Smooth muscle cell (in vitro differentiated cells): Measurements from ENCODE around the gene PRAMEF5. TPM values are rescaled to one million over a fixed set of nuclear protein-coding genes. Genes with fewer than 3 reads are reported as not detected.
"Not testable (repeated sequence)": the region's sequence is repeated elsewhere in the genome, so short reads cannot be mapped to it uniquely, and the experiment has no call there.

Source experiments
- DNase-seq: peaks from one replicate; lab custom pipeline; 2025; ENCODE audit not compliant: unreplicated experiment; lab: John Stamatoyannopoulos, UW
- H2AFZ ChIP-seq: fragments of 200-600 bp; sonication (generic); 2 replicates; pipeline ENCODE4 v1.6.0; 2016; ENCODE audit warnings: antibody characterized with exemption, low read depth, mild to moderate bottlenecking
- H3F3A ChIP-seq: fragments of 200-600 bp; sonication (generic); 2 replicates; pipeline ENCODE4 v1.6.0; 2017; ENCODE audit warnings: antibody characterized with exemption, low read depth
- H3K27ac ChIP-seq: fragments of 200-600 bp; sonication (generic); 2 replicates; pipeline ENCODE4 v1.5.1; 2016; ENCODE audit warnings: low read depth, mild to moderate bottlenecking
- H3K27me3 ChIP-seq: fragments of 200-600 bp; sonication (generic); 2 replicates; pipeline ENCODE4 v1.6.1; 2016; ENCODE audit warnings: low read depth, mild to moderate bottlenecking
- H3K36me3 ChIP-seq: fragments of 200-600 bp; sonication (generic); 2 replicates; pipeline ENCODE4 v1.5.1; 2016; ENCODE audit warnings: low read depth
- H3K4me1 ChIP-seq: fragments of 200-600 bp; sonication (generic); 2 replicates; pipeline ENCODE4 v1.5.1; 2016; ENCODE audit warnings: low read depth
- H3K4me2 ChIP-seq: fragments of 200-600 bp; sonication (generic); 2 replicates; pipeline ENCODE4 v1.6.0; 2016; ENCODE audit warnings: mild to moderate bottlenecking
- H3K4me3 ChIP-seq: fragments of 200-600 bp; sonication (generic); 2 replicates; pipeline ENCODE4 v1.5.1; 2016; ENCODE audit warnings: mild to moderate bottlenecking
- H3K79me2 ChIP-seq: fragments of 200-600 bp; sonication (generic); 2 replicates; pipeline ENCODE4 v1.6.0; 2016; ENCODE audit warnings: low read depth, mild to moderate bottlenecking
- H3K9ac ChIP-seq: fragments of 200-600 bp; sonication (generic); 2 replicates; pipeline ENCODE4 v1.6.0; 2016; ENCODE audit warnings: low read depth
- H3K9me3 ChIP-seq: fragments of 200-600 bp; sonication (generic); replicated peaks from 2 replicates; pipeline ENCODE4 v1.5.1; 2016; ENCODE audit warnings: low read depth
- H4K20me1 ChIP-seq: fragments of 200-600 bp; sonication (generic); 2 replicates; pipeline ENCODE4 v1.6.0; 2016; ENCODE audit warnings: low read depth
- WGBS: methylation state at CpG from one replicate; pipeline ENCODE4 v1.1.7; 2016; ENCODE audit warnings: low lambda C conversion rate; 5-methylcytosine and 5-hydroxymethylcytosine counted together
- polyA plus RNA-seq: library from polyadenylated mRNA; unstranded; fragments of >200 nt; fragmentation: Nextera tagmentation; extraction: Ambion mirVana; gene quantifications from 2 replicates; pipeline ENCODE4 v1.2.1, GENCODE V29; 2016
- total RNA-seq: library from RNA; depleted of rRNA; stranded (reverse); fragments of >200 nt; gene quantifications from 2 replicates; pipeline ENCODE4 v1.2.3, GENCODE V29; 2014
- TF ChIP-seq, protein P1 (sequence below): fragments of 200-600 bp; sonication (generic); IDR thresholded peaks from 2 replicates; pipeline ENCODE4 v1.5.1; 2017; ENCODE audit warnings: borderline replicate concordance, mild to moderate bottlenecking, antibody characterized with exemption; ENCODE audit not compliant: insufficient read depth, poor library complexity, severe bottlenecking

The PRAMEF5 gene
- total and polyA plus RNA-seq, 2 experiments from 2014 or later, result not detected

DNA sequence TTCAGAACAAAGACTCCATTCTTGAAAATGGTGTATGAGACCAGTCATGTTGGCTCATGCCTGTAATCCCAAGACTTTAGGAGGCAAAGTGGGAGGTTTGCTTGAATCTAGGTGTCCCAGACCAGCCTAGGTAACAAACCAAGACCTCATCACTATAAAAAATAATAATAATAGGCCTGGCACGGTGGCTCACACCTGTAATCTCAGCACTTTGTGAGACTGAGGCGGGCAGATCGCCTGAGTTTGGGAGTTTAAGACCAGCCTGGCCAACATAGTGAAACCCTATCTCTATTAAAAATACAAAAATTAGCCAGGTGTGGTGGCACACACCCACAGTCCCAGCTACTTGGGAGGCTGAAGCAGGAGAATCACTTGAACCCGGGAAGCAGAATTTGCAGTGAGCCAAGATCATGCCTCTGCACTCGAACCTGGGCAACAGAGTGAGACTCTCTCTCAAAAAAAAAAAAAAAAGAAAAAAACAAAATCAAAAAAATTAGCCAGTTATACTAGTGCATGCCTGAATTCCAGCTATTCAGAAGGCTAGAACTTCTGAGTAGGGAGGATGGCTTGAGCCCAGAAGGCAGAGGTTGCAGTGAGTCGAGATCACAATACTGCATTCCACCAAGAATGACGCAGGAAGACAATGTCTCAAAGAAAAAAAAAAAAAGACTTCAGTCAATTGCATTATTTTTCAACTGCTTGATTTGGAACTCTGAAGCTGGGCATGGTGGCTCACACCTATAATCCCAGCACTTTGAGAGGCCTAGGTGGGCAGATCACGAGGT is 26.5 kb upstream of the PRAMEF5 start:
- WGBS, result 68% methylated on average over 8 of the region's 8 CpGs
- DNase-seq, H3K27ac ChIP-seq, H3K4me1 ChIP-seq, H3K27me3 ChIP-seq, H3F3A ChIP-seq, H4K20me1 ChIP-seq, H3K36me3 ChIP-seq, H3K4me3 ChIP-seq, H3K9ac ChIP-seq, H3K79me2 ChIP-seq, H3K4me2 ChIP-seq, H2AFZ ChIP-seq: not testable (repeated sequence)
- peaks cover 21% of the 10 kb centered on the region for H3K9me3 ChIP-seq

- H3K27ac ChIP-seq, result no peak overlapping the region
- no peak for DNase-seq
- no peaks in the 10 kb centered on the region for H3K79me2 ChIP-seq
- no peak overlapping the region for H3K4me2 ChIP-seq
- no peaks in the 10 kb centered on the region for H4K20me1 ChIP-seq
- no peak overlapping the region for H2AFZ ChIP-seq
- TF ChIP-seq, protein P1, sequence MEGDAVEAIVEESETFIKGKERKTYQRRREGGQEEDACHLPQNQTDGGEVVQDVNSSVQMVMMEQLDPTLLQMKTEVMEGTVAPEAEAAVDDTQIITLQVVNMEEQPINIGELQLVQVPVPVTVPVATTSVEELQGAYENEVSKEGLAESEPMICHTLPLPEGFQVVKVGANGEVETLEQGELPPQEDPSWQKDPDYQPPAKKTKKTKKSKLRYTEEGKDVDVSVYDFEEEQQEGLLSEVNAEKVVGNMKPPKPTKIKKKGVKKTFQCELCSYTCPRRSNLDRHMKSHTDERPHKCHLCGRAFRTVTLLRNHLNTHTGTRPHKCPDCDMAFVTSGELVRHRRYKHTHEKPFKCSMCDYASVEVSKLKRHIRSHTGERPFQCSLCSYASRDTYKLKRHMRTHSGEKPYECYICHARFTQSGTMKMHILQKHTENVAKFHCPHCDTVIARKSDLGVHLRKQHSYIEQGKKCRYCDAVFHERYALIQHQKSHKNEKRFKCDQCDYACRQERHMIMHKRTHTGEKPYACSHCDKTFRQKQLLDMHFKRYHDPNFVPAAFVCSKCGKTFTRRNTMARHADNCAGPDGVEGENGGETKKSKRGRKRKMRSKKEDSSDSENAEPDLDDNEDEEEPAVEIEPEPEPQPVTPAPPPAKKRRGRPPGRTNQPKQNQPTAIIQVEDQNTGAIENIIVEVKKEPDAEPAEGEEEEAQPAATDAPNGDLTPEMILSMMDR, result no peak
- no peaks in the 10 kb centered on the region for H3F3A ChIP-seq
- no peaks in the 10 kb centered on the region for H3K36me3 ChIP-seq
- 69% methylated on average over 7 of the region's 7 CpGs for WGBS
- peaks cover 30% of the 10 kb centered on the region for H3K9me3 ChIP-seq
- H3K9ac ChIP-seq, result no peak overlapping the region
- no peaks in the 10 kb centered on the region for H3K4me1 ChIP-seq
- H3K4me3 ChIP-seq, result no peak overlapping the region
- no peaks in the 10 kb centered on the region for H3K27me3 ChIP-seq
Observed at GRCh38 chr1:13228343-13228781, 25.6 kb upstream of the PRAMEF5 start.

GRCh38 chr1:13230096-13230495 is 23.9 kb upstream of the PRAMEF5 start:
- WGBS, result 67% methylated on average over 5 of the region's 5 CpGs
- not testable (repeated sequence) for H3K27ac ChIP-seq, H2AFZ ChIP-seq, H3K9ac ChIP-seq, H3K79me2 ChIP-seq, H3K4me1 ChIP-seq, H3K4me2 ChIP-seq, H3K27me3 ChIP-seq, DNase-seq, H3K36me3 ChIP-seq, H4K20me1 ChIP-seq, H3F3A ChIP-seq, H3K4me3 ChIP-seq
- H3K9me3 ChIP-seq, result peaks cover 40% of the 10 kb centered on the region

DNA sequence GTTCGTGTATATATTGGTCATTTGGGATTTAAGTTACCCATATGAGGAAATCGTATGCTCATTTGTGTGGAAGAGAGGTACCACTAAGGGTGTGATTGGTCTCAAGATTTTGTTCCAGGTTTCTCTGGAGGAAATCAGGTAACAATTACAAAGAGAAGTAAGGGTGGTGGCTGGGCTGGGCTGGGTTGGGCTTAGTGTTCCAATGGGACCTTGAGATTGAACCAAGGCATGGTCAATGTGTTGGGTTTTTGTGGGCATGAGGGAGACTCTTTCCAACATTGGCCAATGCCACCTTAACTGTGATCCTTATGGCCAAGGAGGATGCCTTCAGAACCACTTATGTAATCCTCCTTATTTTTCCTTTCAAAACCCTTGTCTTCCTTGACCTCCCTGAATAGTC is 23.4 kb upstream of the PRAMEF5 start:
- H3K79me2 ChIP-seq, H2AFZ ChIP-seq, H4K20me1 ChIP-seq, DNase-seq, H3K4me2 ChIP-seq, H3K4me3 ChIP-seq, H3F3A ChIP-seq, H3K4me1 ChIP-seq, H3K36me3 ChIP-seq, H3K27me3 ChIP-seq, H3K27ac ChIP-seq, H3K9ac ChIP-seq: not testable (repeated sequence)
- WGBS, result 75% methylated on average over 2 of the region's 2 CpGs
- H3K9me3 ChIP-seq, result peaks cover 40% of the 10 kb centered on the region

- H3K4me3 ChIP-seq, H3K27me3 ChIP-seq, H4K20me1 ChIP-seq, H2AFZ ChIP-seq, H3K36me3 ChIP-seq, H3K4me1 ChIP-seq, DNase-seq, H3F3A ChIP-seq, H3K9ac ChIP-seq, H3K4me2 ChIP-seq, H3K79me2 ChIP-seq, H3K27ac ChIP-seq: not testable (repeated sequence)
- 71% methylated on average over 7 of the region's 7 CpGs for WGBS
- H3K9me3 ChIP-seq, result peaks cover 40% of the 10 kb centered on the region
Observed at GRCh38 chr1:13231061-13231750, 22.8 kb upstream of the PRAMEF5 start.

- WGBS, result 45% methylated on average over 2 of the region's 2 CpGs
- H3K4me1 ChIP-seq, H2AFZ ChIP-seq, H3K9ac ChIP-seq, H3K79me2 ChIP-seq, H3F3A ChIP-seq, H3K4me3 ChIP-seq, H3K36me3 ChIP-seq, H4K20me1 ChIP-seq, DNase-seq, H3K27ac ChIP-seq, H3K27me3 ChIP-seq, H3K4me2 ChIP-seq: not testable (repeated sequence)
- H3K9me3 ChIP-seq, result peaks cover 40% of the 10 kb centered on the region
Observed at GRCh38 chr1:13232056-13232455, 21.9 kb upstream of the PRAMEF5 start.

GRCh38 chr1:13234057-13234456 is 19.9 kb upstream of the PRAMEF5 start:
- not testable (repeated sequence) for DNase-seq, H4K20me1 ChIP-seq, H3K4me2 ChIP-seq, H3K4me3 ChIP-seq, H2AFZ ChIP-seq, H3K4me1 ChIP-seq, H3K27ac ChIP-seq, H3K36me3 ChIP-seq, H3K79me2 ChIP-seq, H3K9ac ChIP-seq, H3F3A ChIP-seq, H3K27me3 ChIP-seq
- WGBS, result 71% methylated on average over 1 of the region's 1 CpG
- peaks cover 28% of the 10 kb centered on the region for H3K9me3 ChIP-seq
